Fibroblast of lung (primary cell): ENCODE data around the gene LCN6. TPM values are rescaled to one million over a fixed set of nuclear protein-coding genes. Genes with fewer than 3 reads are reported as not detected.

Experiments
- DNase-seq, 2 donors: peaks; one replicate each; pipeline versions ENCODE4 v3.0.0 to v3.0.0-alpha.2; 2010; ENCODE audit warnings: low read depth in 2 of 2
- H2AFZ ChIP-seq: 2 replicates; pipeline ENCODE4 v1.5.1; 2012; ENCODE audit warnings: low read length, control low read depth, inconsistent platforms
- H3K27ac ChIP-seq: 2 replicates; pipeline ENCODE4 v1.5.1; 2011; ENCODE audit warnings: low read length, control low read depth; ENCODE audit not compliant: insufficient read depth
- H3K27me3 ChIP-seq: 2 replicates; pipeline ENCODE4 v1.5.1; 2011; ENCODE audit warnings: mild to moderate bottlenecking, low read length; ENCODE audit not compliant: control insufficient read depth, insufficient read depth
- H3K36me3 ChIP-seq: 2 replicates; pipeline ENCODE4 v1.5.1; 2011; ENCODE audit warnings: low read length; ENCODE audit not compliant: control insufficient read depth, insufficient read depth
- H3K4me1 ChIP-seq: 2 replicates; pipeline ENCODE4 v1.5.1; 2011; ENCODE audit warnings: low read length; ENCODE audit not compliant: control insufficient read depth, insufficient read depth; ENCODE audit errors: extremely low read depth
- H3K4me2 ChIP-seq: 2 replicates; pipeline ENCODE4 v1.5.1; 2011; ENCODE audit warnings: low read length, control low read depth; ENCODE audit not compliant: insufficient read depth; ENCODE audit errors: extremely low read depth
- H3K4me3 ChIP-seq, 4 experiments: fragments of 200-600 bp in 1 of 4; sonication (generic) in 1 of 4; replicated peaks in 1 of 4; 2 replicates each; pipeline ENCODE4 v1.5.1; 2011 to 2016; ENCODE audit warnings: low read length in 4 of 4, low read depth in 3 of 4, mild to moderate bottlenecking in 3 of 4, control low read depth in 2 of 4, inconsistent platforms in 1 of 4, mixed read lengths in 1 of 4; ENCODE audit not compliant: insufficient read depth in 1 of 4; ENCODE audit errors: control extremely low read depth in 1 of 4
- H3K79me2 ChIP-seq: 2 replicates; pipeline ENCODE4 v1.5.1; 2012; ENCODE audit warnings: mild to moderate bottlenecking, low read length, inconsistent platforms; ENCODE audit not compliant: control insufficient read depth, insufficient read depth
- H3K9ac ChIP-seq: 2 replicates; pipeline ENCODE4 v1.5.1; 2011; ENCODE audit warnings: mild to moderate bottlenecking, low read length, control low read depth; ENCODE audit not compliant: insufficient read depth
- H3K9me3 ChIP-seq: 2 replicates; pipeline ENCODE4 v1.5.1; 2012; ENCODE audit warnings: low read depth, low read length; ENCODE audit not compliant: control insufficient read depth, insufficient read depth
- H4K20me1 ChIP-seq: 2 replicates; pipeline ENCODE4 v1.5.1; 2011; ENCODE audit warnings: low read length; ENCODE audit not compliant: control insufficient read depth, insufficient read depth; ENCODE audit errors: extremely low read depth
- CTCF ChIP-seq, 2 donors: IDR thresholded peaks in 1 of 2; conservative IDR thresholded peaks in 1 of 2; 1 replicate in 1 of 2; 2 replicates in 1 of 2; pipeline ENCODE4 v1.5.1; 2011 to 2012; ENCODE audit warnings: low read length in 2 of 2, control low read depth in 1 of 2, inconsistent platforms in 1 of 2, low read depth in 1 of 2, mild to moderate bottlenecking in 1 of 2
- EZH2 ChIP-seq: IDR thresholded peaks from 2 replicates; pipeline ENCODE4 v1.5.1; 2012; ENCODE audit warnings: low read length, control low read depth, mild to moderate bottlenecking; ENCODE audit errors: missing control alignments
- polyA plus RNA-seq, 2 donors: library from polyadenylated mRNA; depleted of rRNA in 1 of 2; stranded (reverse) in 1 of 2; unstranded in 1 of 2; fragments of >200 nt; gene quantifications; 2 replicates each; pipeline ENCODE4 v1.2.1, GENCODE V29; 2011 to 2012; ENCODE audit warnings: missing spikeins in 1 of 2
- total RNA-seq: library from RNA; depleted of rRNA; stranded (reverse); fragments of >200 nt; gene quantifications from 2 replicates; pipeline ENCODE4 v1.2.1, GENCODE V29; 2014

The LCN6 gene
- total and polyA plus RNA-seq, 2 donors (not counting 1 experiment from before 2014, with no cell fraction given), result not detected

DNA sequence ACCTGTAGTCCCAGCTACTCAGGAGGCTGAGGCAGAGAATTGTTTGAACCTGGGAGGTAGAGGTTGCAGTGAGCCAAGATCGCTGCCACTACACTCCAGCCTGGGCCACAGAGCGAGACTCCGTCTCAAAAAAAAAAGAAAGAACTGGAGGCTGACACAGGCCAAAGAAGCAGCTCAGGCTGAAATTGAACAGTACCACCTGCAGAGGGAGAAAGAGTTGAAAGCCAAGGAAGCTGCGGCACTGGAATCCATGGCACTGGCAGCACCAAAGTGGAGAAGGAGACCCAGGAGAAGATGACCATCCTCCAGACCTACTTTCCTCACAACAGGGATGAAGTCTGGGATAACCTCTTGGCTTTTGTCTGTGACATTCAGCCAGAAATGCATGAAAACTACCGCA lies 31.5 kb upstream of the LCN6 start:
- H3K4me1 ChIP-seq, result no peaks in the 10 kb centered on the region
- no peak overlapping the region for H3K9ac ChIP-seq
- no peak overlapping the region for H2AFZ ChIP-seq
- H3K79me2 ChIP-seq, result no peaks in the 10 kb centered on the region
- H3K9me3 ChIP-seq, result no peaks in the 10 kb centered on the region
- no peak for TF ChIP-seq CTCF (conservative IDR thresholded peaks at IDR 0.05 in 1 of 2, IDR thresholded peaks at IDR 0.05 in 1 of 2; ENCODE audit: low read depth in 1 of 2, low read length in 2 of 2)
- TF ChIP-seq EZH2, result no peak
- H3K36me3 ChIP-seq, result no peaks in the 10 kb centered on the region
- no peak overlapping the region for H3K4me3 ChIP-seq
- no peak overlapping the region for H3K4me2 ChIP-seq
- no peaks in the 10 kb centered on the region for H4K20me1 ChIP-seq
- peaks cover 33% of the 10 kb centered on the region for H3K27me3 ChIP-seq
- H3K27ac ChIP-seq, result no peak overlapping the region
- no peak for DNase-seq

DNA sequence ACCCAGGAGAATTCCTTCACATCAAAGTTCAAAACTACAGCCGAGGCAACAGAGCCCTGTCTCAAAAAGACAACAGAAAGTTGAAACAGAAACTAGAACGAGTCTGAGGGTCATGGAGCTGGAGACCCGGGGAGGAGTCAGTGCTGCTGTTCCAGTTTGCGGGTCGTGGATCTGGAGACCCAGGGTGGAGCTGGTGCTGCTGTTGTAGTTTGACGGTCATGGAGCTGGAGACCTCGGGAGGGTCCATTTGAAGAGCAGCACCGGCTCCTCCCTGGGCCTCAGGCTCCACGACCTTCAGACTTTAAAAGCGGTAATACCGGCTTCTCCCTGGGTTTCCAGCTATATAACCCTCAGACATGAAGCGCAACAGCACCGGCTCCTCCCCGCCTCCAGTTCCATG lies 29.0 kb upstream of the LCN6 start:
- TF ChIP-seq EZH2, result no peak
- no peak for TF ChIP-seq CTCF (conservative IDR thresholded peaks at IDR 0.05 in 1 of 2, IDR thresholded peaks at IDR 0.05 in 1 of 2; ENCODE audit: low read depth in 1 of 2, low read length in 2 of 2)

DNA sequence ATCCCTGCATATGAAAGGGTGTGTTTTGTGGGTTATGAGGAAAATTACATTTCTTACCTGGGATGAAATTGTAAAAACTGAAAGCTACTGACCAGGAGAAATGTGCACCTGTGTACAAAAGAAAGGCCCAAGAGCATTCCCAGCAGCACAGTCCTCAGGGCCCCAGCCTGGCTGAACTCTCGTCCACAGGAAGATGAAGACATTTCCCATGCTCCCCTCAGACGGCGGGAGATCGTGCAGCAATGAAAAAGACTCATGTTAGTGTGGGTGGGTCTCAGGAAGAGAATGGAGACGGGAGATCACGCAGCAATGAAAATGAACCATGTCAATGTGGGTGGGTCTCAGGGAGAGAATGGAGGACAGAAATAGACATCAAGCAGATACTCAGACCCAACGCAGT lies 28.6 kb upstream of the LCN6 start:
- no peak overlapping the region for H2AFZ ChIP-seq
- H3K4me3 ChIP-seq, result no peak overlapping the region
- DNase-seq, result no peak
- no peaks in the 10 kb centered on the region for H3K9me3 ChIP-seq
- no peaks in the 10 kb centered on the region for H4K20me1 ChIP-seq
- no peak overlapping the region for H3K27ac ChIP-seq
- no peaks in the 10 kb centered on the region for H3K36me3 ChIP-seq
- H3K79me2 ChIP-seq, result no peaks in the 10 kb centered on the region
- H3K4me2 ChIP-seq, result no peak overlapping the region
- TF ChIP-seq EZH2 (no peak), CTCF (conservative IDR thresholded peaks at IDR 0.05 in 1 of 2, IDR thresholded peaks at IDR 0.05 in 1 of 2; ENCODE audit: low read depth in 1 of 2, low read length in 2 of 2) (no peak)
- H3K4me1 ChIP-seq, result no peaks in the 10 kb centered on the region
- H3K9ac ChIP-seq, result no peak overlapping the region
- peaks cover 29% of the 10 kb centered on the region for H3K27me3 ChIP-seq

More for the DNA sequence above, 29.0 kb upstream of the LCN6 start:
- no peaks in the 10 kb centered on the region for H3K79me2 ChIP-seq
- no peaks in the 10 kb centered on the region for H4K20me1 ChIP-seq
- H3K4me1 ChIP-seq, result no peaks in the 10 kb centered on the region
- H3K27me3 ChIP-seq, result peaks cover 29% of the 10 kb centered on the region
- no peak overlapping the region for H3K4me3 ChIP-seq
- H2AFZ ChIP-seq, result no peak overlapping the region
- H3K9ac ChIP-seq, result no peak overlapping the region
- H3K36me3 ChIP-seq, result no peaks in the 10 kb centered on the region
- H3K4me2 ChIP-seq, result no peak overlapping the region
- DNase-seq, result no peak
- H3K27ac ChIP-seq, result no peak overlapping the region
- H3K9me3 ChIP-seq, result no peaks in the 10 kb centered on the region
